IgD-negative memory B cell (primary cell): Measurements from ENCODE around the gene EDEM2. TPM values are rescaled to one million over a fixed set of nuclear protein-coding genes. Genes with fewer than 3 reads are reported as not detected.
"Not testable (repeated sequence)": the region's sequence is repeated elsewhere in the genome, so short reads cannot be mapped to it uniquely, and the experiment has no call there.

Experiments
- H3K27ac Mint-ChIP-seq, 3 donors: one replicate each; pipeline ENCODE4 v1.8.0; 2020 to 2022; ENCODE audit warnings: mild to moderate bottlenecking in 3 of 3, mixed read lengths in 3 of 3, moderate library complexity in 1 of 3
- H3K27me3 Mint-ChIP-seq: one replicate; pipeline ENCODE4 v1.8.0; 2021; ENCODE audit warnings: mixed read lengths
- H3K36me3 Mint-ChIP-seq: one replicate; pipeline ENCODE4 v1.8.0; 2020; ENCODE audit warnings: mild to moderate bottlenecking, mixed read lengths
- H3K4me1 Mint-ChIP-seq, 3 donors: one replicate each; pipeline ENCODE4 v1.8.0; 2020 to 2022; ENCODE audit warnings: mixed read lengths in 3 of 3, mild to moderate bottlenecking in 1 of 3
- H3K4me3 Mint-ChIP-seq, 4 donors: one replicate each; pipeline ENCODE4 v1.8.0; 2020 to 2022; ENCODE audit warnings: mild to moderate bottlenecking in 4 of 4, mixed read lengths in 4 of 4, moderate library complexity in 3 of 4
- H3K9me3 Mint-ChIP-seq, 3 donors: one replicate each; pipeline ENCODE4 v1.8.0; 2020 to 2021; ENCODE audit warnings: mixed read lengths in 3 of 3, mild to moderate bottlenecking in 1 of 3
- polyA plus RNA-seq: library from polyadenylated mRNA; unstranded; fragments of 300-500 nt; fragmentation: Illumina TruSeq; gene quantifications from one replicate; pipeline ENCODE4 v1.2.3, GENCODE V29; 2021

Gene EDEM2
- polyA plus RNA-seq = 51.9 TPM

GRCh38 chr20:35146920-35147574, at the start of gene EDEM2:
Gene EDEM2 (minus strand): TSS chr20:35147336. CDS start chr20:35147258, 78 bp downstream.
- H3K27ac Mint-ChIP-seq = peak within 1 kb of the TSS; percentile 96 to 98 (median 98)
- H3K9me3 Mint-ChIP-seq = no peaks in the 10 kb centered on the region
- H3K36me3 Mint-ChIP-seq = no peaks in the 10 kb centered on the region
- peaks cover 1% of the 10 kb centered on the region for H3K27me3 Mint-ChIP-seq
- H3K4me3 Mint-ChIP-seq = peak within 1 kb of the TSS; percentile 97 to 99 (median 98)
- peaks cover 31 to 37% (median 32%) of the 10 kb centered on the region in 3 donors for H3K4me1 Mint-ChIP-seq

GRCh38 chr20:35196313-35196712, 49.2 kb upstream of the EDEM2 start:
- Mint-ChIP-seq H3K36me3 (peaks cover 10% of the 10 kb centered on the region), H3K4me1 (no peaks in the 10 kb centered on the region), H3K27ac (no peak overlapping the region)

GRCh38 chr20:35193031-35193791, 46.1 kb upstream of the EDEM2 start:
- not testable (repeated sequence) for H3K36me3 Mint-ChIP-seq, H3K4me1 Mint-ChIP-seq, H3K27me3 Mint-ChIP-seq, H3K27ac Mint-ChIP-seq, H3K4me3 Mint-ChIP-seq
- peaks cover 2 to 12% (median 9%) of the 10 kb centered on the region in 3 donors for H3K9me3 Mint-ChIP-seq

More at GRCh38 chr20:35196313-35196712, 49.2 kb upstream of the EDEM2 start:
- Mint-ChIP-seq H3K4me3 (no peak overlapping the region), H3K9me3 (peaks cover 2 to 18% (median 9%) of the 10 kb centered on the region in 3 donors), H3K27me3 (no peaks in the 10 kb centered on the region)

- Mint-ChIP-seq H3K9me3 (peaks cover 2 to 10% (median 9%) of the 10 kb centered on the region in 3 donors), H3K27me3 (no peaks in the 10 kb centered on the region), H3K36me3 (peaks cover 5% of the 10 kb centered on the region), H3K27ac (no peak overlapping the region), H3K4me3 (no peak overlapping the region), H3K4me1 (no peaks in the 10 kb centered on the region)
Measured at GRCh38 chr20:35192118-35192872, 45.2 kb upstream of the EDEM2 start.

GRCh38 chr20:35191419-35192117, 44.4 kb upstream of the EDEM2 start:
- peaks cover 5% of the 10 kb centered on the region for H3K36me3 Mint-ChIP-seq
- no peaks in the 10 kb centered on the region for H3K4me1 Mint-ChIP-seq
- no peak overlapping the region for H3K27ac Mint-ChIP-seq
- no peaks in the 10 kb centered on the region for H3K27me3 Mint-ChIP-seq
- no peak overlapping the region for H3K4me3 Mint-ChIP-seq
- peaks cover 0 to 4% (median 3%) of the 10 kb centered on the region in 3 donors for H3K9me3 Mint-ChIP-seq

GRCh38 chr20:35190556-35190955, 43.4 kb upstream of the EDEM2 start:
- H3K36me3 Mint-ChIP-seq = peaks cover 2% of the 10 kb centered on the region
- H3K27me3 Mint-ChIP-seq = no peaks in the 10 kb centered on the region
- H3K4me3 Mint-ChIP-seq = no peak overlapping the region
- no peaks in the 10 kb centered on the region for H3K9me3 Mint-ChIP-seq
- H3K4me1 Mint-ChIP-seq = no peaks in the 10 kb centered on the region
- no peak overlapping the region for H3K27ac Mint-ChIP-seq

- peaks cover 12% of the 10 kb centered on the region for H3K36me3 Mint-ChIP-seq
- H3K4me1 Mint-ChIP-seq, H3K4me3 Mint-ChIP-seq, H3K27me3 Mint-ChIP-seq, H3K9me3 Mint-ChIP-seq, H3K27ac Mint-ChIP-seq: not testable (repeated sequence)
Measured at GRCh38 chr20:35189223-35189622, 42.1 kb upstream of the EDEM2 start.

- H3K36me3 Mint-ChIP-seq = peaks cover 12% of the 10 kb centered on the region
- H3K4me1 Mint-ChIP-seq = no peaks in the 10 kb centered on the region
- no peaks in the 10 kb centered on the region for H3K27me3 Mint-ChIP-seq
- no peak overlapping the region for H3K4me3 Mint-ChIP-seq
- H3K9me3 Mint-ChIP-seq = peaks cover 0 to 1% (median 0%) of the 10 kb centered on the region in 3 donors
- H3K27ac Mint-ChIP-seq = no peak overlapping the region
Measured at GRCh38 chr20:35187584-35188190, 40.6 kb upstream of the EDEM2 start.

GRCh38 chr20:35186691-35187289, 39.7 kb upstream of the EDEM2 start:
- H3K4me3 Mint-ChIP-seq, H3K27ac Mint-ChIP-seq: not testable (repeated sequence)

GRCh38 chr20:35181731-35182130, 34.6 kb upstream of the EDEM2 start:
- H3K9me3 Mint-ChIP-seq = peaks cover 0 to 1% (median 0%) of the 10 kb centered on the region in 3 donors
- H3K36me3 Mint-ChIP-seq = peaks cover 15% of the 10 kb centered on the region
- H3K4me1 Mint-ChIP-seq = peaks cover 0 to 3% (median 0%) of the 10 kb centered on the region in 3 donors
- H3K27ac Mint-ChIP-seq = no peak overlapping the region
- no peaks in the 10 kb centered on the region for H3K27me3 Mint-ChIP-seq
- H3K4me3 Mint-ChIP-seq = no peak overlapping the region

More at GRCh38 chr20:35186691-35187289, 39.7 kb upstream of the EDEM2 start:
- H3K4me1 Mint-ChIP-seq, H3K9me3 Mint-ChIP-seq, H3K27me3 Mint-ChIP-seq: not testable (repeated sequence)
- H3K36me3 Mint-ChIP-seq = peaks cover 12% of the 10 kb centered on the region

GRCh38 chr20:35180266-35180665, 33.1 kb upstream of the EDEM2 start:
- Mint-ChIP-seq H3K27ac (no peak overlapping the region), H3K27me3 (no peaks in the 10 kb centered on the region)

GRCh38 chr20:35179292-35180212, 32.4 kb upstream of the EDEM2 start:
- no peaks in the 10 kb centered on the region for H3K9me3 Mint-ChIP-seq
- H3K27me3 Mint-ChIP-seq = no peaks in the 10 kb centered on the region

More at GRCh38 chr20:35180266-35180665, 33.1 kb upstream of the EDEM2 start:
- Mint-ChIP-seq H3K9me3 (no peaks in the 10 kb centered on the region), H3K4me1 (peaks cover 0 to 3% (median 0%) of the 10 kb centered on the region in 3 donors), H3K36me3 (peaks cover 15% of the 10 kb centered on the region), H3K4me3 (no peak overlapping the region)

GRCh38 chr20:35176132-35176531, 29.0 kb upstream of the EDEM2 start:
- peaks cover 9% of the 10 kb centered on the region for H3K36me3 Mint-ChIP-seq
- H3K9me3 Mint-ChIP-seq = no peaks in the 10 kb centered on the region
- no peaks in the 10 kb centered on the region for H3K27me3 Mint-ChIP-seq
- peaks cover 9 to 11% (median 9%) of the 10 kb centered on the region in 3 donors for H3K4me1 Mint-ChIP-seq
- H3K27ac Mint-ChIP-seq = no peak overlapping the region
- H3K4me3 Mint-ChIP-seq = no peak overlapping the region

More at GRCh38 chr20:35179292-35180212, 32.4 kb upstream of the EDEM2 start:
- H3K4me3 Mint-ChIP-seq = peak overlapping the region in 1 of 4 donors; percentile 7
- peaks cover 9% of the 10 kb centered on the region for H3K36me3 Mint-ChIP-seq
- no peak overlapping the region for H3K27ac Mint-ChIP-seq
- H3K4me1 Mint-ChIP-seq = peaks cover 0 to 3% (median 0%) of the 10 kb centered on the region in 3 donors
